Activated CD8-positive, alpha-beta T cell treated with anti-CD3 and anti-CD28 coated beads for 36 hours (primary cell): ENCODE measurements around the gene MYL3. TPM values are rescaled to one million over a fixed set of nuclear protein-coding genes. Genes with fewer than 3 reads are reported as not detected.

Experiments
- ATAC-seq: fragments of 200-7000 bp; cut with Tn5 transposase; one replicate; pipeline ENCODE4 v1.10.0; 2021; ENCODE audit warnings: mild to moderate bottlenecking, moderate library complexity
- CTCF ChIA-PET: fragments of 350-600 bp; sonication (Branson Sonifier 250); formaldehyde crosslinking; loops from one replicate; lab custom pipeline; 2021; ENCODE audit warnings: antibody characterized with exemption; lab: Charles Lee
- POLR2A ChIA-PET: fragments of 350-600 bp; sonication (Branson Sonifier 250); formaldehyde crosslinking; loops from one replicate; lab custom pipeline; 2021; ENCODE audit warnings: antibody characterized with exemption; lab: Charles Lee
- DNase-seq: peaks from one replicate; pipeline ENCODE4 v3.0.0-alpha.2; 2020
- H3K27ac Mint-ChIP-seq: one replicate; pipeline ENCODE4 v1.8.0; 2021; ENCODE audit warnings: mild to moderate bottlenecking, mixed read lengths
- H3K27me3 Mint-ChIP-seq: one replicate; pipeline ENCODE4 v1.8.0; 2021; ENCODE audit warnings: mixed read lengths
- H3K36me3 Mint-ChIP-seq: one replicate; pipeline ENCODE4 v1.8.0; 2021; ENCODE audit warnings: low read depth, mixed read lengths
- H3K4me1 Mint-ChIP-seq: one replicate; pipeline ENCODE4 v1.8.0; 2021; ENCODE audit warnings: low read depth, mixed read lengths
- H3K4me3 Mint-ChIP-seq: one replicate; pipeline ENCODE4 v1.8.0; 2021; ENCODE audit warnings: mild to moderate bottlenecking, moderate library complexity, mixed read lengths
- H3K9me3 Mint-ChIP-seq: one replicate; pipeline ENCODE4 v1.8.0; 2021; ENCODE audit warnings: mixed read lengths
- CTCF ChIP-seq: fragments of 200-600 bp; IDR thresholded peaks from one replicate; pipeline ENCODE4 v1.8.0; 2022; ENCODE audit warnings: antibody characterized with exemption, mild to moderate bottlenecking
- intact Hi-C: fragments of 100-400 bp; cut with micrococcal nuclease; formaldehyde crosslinking; loops from one replicate; pipeline ENCODE4 v1.10.0; 2022
- total RNA-seq, 2 experiments: library from RNA; stranded (reverse); gene quantifications; one replicate each; pipeline ENCODE4 v1.2.3, GENCODE V29; 2021

The MYL3 gene
- total RNA-seq, 2 experiments from 2014 or later = not detected

DNA sequence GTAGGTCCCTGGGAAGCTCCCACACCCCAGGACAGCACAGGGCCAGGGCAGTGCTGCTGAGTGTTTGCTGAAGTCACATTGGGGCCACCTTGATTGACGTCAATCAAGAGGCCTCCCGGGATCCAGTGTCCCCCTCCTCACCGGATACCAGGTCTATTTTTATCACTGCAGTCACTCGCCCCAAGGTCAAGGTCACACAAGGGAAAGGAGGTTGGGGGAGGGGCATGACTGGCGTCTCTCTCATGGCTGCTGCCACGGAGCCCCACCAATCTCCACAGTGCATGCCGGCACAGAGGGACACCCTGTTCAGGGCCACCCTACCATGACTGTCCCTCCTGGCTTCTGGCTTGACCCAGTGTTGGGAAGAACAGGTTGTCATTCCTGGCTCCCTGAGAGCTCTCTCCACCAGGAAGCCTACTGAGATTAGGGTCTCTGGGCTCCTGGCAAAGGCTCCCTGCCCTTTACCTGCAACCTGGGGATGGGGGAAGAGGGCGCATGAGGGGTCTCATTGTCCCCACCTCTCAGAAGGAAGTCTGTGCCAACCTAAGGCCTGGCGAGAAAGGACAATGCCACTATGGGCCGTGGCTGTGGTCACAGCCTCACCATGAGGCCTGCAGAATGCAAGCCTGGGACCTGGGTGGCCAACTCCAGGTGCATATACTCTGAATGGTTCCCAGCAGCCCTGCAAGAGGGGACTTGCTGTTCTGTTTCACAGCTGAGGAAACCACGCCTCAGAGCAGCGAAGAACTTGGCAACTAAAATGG lies 1.5 kb downstream of the MYL3 start:
- CTCF ChIA-PET = interaction anchor here (1.5 to 1.8 kb wide), 2 partner anchors 9 to 48 kb away, joined by 3 to 4 read pairs; no protein-coding TSS in a partner anchor
- POLR2A ChIA-PET = interaction anchor here (0.7 kb wide), 1 partner anchor 86 kb away, joined by 3 read pairs; no protein-coding TSS in a partner anchor
- H3K27ac Mint-ChIP-seq = no peak overlapping the region
- no peaks in the 10 kb centered on the region for H3K36me3 Mint-ChIP-seq
- no peaks in the 10 kb centered on the region for H3K4me1 Mint-ChIP-seq
- H3K27me3 Mint-ChIP-seq = no peaks in the 10 kb centered on the region
- DNase-seq (peak; percentile 1), ATAC-seq (no peak)
- H3K4me3 Mint-ChIP-seq = no peak overlapping the region
- TF ChIP-seq CTCF = no peak
- intact Hi-C loops = no loop called here
- no peaks in the 10 kb centered on the region for H3K9me3 Mint-ChIP-seq

GRCh38 chr3:46860810-46861604 lies 2.2 kb downstream of the MYL3 start:
- ATAC-seq (no peak), DNase-seq (peak; percentile 0)
- H3K27me3 Mint-ChIP-seq = no peaks in the 10 kb centered on the region
- H3K9me3 Mint-ChIP-seq = no peaks in the 10 kb centered on the region
- no peak for TF ChIP-seq CTCF
- intact Hi-C loops = no loop called here
- CTCF ChIA-PET = interaction anchor here (1.5 to 1.8 kb wide), 2 partner anchors 10 to 49 kb away, joined by 3 to 4 read pairs; no protein-coding TSS in a partner anchor
- no peak overlapping the region for H3K4me3 Mint-ChIP-seq
- no peak overlapping the region for H3K27ac Mint-ChIP-seq
- POLR2A ChIA-PET = no interaction called here
- no peaks in the 10 kb centered on the region for H3K36me3 Mint-ChIP-seq
- H3K4me1 Mint-ChIP-seq = no peaks in the 10 kb centered on the region

DNA sequence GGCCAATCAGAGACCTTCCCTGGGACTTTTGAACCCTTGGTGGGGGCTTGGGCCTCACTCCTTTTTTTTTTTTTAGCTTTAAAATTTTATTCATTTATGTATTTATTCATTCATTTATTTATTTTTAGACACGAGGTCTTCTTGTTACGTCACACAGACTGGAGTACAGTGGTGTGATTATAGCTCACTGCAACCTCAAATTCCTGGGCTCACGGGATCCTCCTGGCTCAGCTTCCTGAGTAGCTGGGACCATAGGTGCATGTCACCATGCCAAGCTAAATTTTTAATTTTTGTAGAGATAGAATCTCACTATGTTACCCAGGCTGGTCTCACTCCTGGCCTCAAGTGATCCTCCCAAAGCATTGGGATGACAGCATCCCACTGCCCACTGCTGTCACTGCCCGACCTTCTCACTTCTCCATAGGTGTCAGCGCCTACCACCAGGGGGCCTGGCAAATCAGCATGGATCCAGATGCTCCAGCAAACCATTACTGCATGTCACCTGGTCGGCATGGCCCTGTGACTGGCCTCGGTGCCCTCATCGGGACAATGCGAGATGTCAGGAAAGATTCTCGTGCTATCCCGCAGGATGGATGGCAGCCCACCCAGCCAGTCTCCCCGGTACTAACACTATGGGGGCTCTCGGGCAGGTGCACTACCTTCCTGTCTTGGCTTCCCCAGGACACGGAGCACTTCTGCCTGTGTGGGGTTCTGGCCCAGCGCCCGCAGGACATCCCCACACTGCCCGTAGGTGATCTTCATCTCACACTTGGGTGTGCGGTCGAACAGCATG lies 3.0 kb downstream of the MYL3 start:
- POLR2A ChIA-PET = interaction anchor here (0.6 to 1.0 kb wide), 2 partner anchors 164 to 385 kb away, joined by 3 read pairs; no protein-coding TSS in a partner anchor
- TF ChIP-seq CTCF = peak; percentile 45

DNA sequence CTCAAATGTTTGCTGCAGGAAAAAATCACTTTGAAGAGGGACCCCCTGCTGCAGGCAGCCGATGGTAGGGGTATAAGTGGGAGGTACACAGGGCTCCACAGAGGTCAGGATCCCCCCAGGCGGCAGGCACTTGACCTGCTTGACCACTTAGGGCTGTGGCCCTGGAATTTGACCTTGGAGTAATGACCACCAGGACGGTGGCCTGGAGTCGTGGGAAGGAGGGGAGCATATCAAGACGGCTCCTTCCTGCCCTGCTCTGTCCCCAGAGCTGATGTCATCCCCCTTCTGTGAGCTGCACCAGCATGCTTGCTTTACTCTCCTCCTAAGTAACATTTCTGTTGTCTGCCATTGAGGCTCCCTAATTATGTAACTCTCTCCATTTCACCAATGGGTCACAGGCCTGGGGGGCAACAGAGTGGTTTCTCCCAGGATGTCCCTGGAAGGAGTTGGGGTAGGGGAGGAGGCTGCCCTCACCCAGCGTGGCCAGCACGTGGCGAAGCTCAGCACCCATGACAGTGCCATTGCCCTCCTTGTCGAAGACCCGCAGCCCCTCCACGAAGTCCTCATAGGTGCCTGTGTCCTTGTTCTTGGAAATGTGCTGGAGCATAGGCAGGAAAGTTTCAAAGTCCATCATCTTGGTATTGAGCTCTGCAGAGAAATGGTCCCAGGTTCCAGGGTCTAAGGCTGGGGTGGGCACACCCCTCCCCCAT lies 4.1 kb downstream of the MYL3 start:
- ChIA-PET POLR2A (interaction anchor here (0.6 to 1.0 kb wide), 2 partner anchors 163 to 386 kb away, joined by 3 read pairs; no protein-coding TSS in a partner anchor), CTCF (interaction anchor here (0.8 to 2.0 kb wide), 7 partner anchors 9 to 140 kb away, joined by 3 to 13 read pairs (median 4); no protein-coding TSS in a partner anchor)
- Mint-ChIP-seq H3K4me1 (no peaks in the 10 kb centered on the region), H3K27me3 (no peaks in the 10 kb centered on the region), H3K27ac (no peak overlapping the region), H3K9me3 (no peaks in the 10 kb centered on the region), H3K36me3 (no peaks in the 10 kb centered on the region), H3K4me3 (no peak overlapping the region)
- DNase-seq = peak; percentile 0
- TF ChIP-seq CTCF = no peak
- intact Hi-C loops = no loop called here
- ATAC-seq = no peak

More for the DNA sequence above, 3.0 kb downstream of the MYL3 start:
- H3K27ac Mint-ChIP-seq = no peak overlapping the region
- DNase-seq (peak; percentile 56), ATAC-seq (no peak)
- H3K9me3 Mint-ChIP-seq = no peaks in the 10 kb centered on the region
- intact Hi-C loops = no loop called here
- H3K36me3 Mint-ChIP-seq = no peaks in the 10 kb centered on the region
- no peaks in the 10 kb centered on the region for H3K4me1 Mint-ChIP-seq
- CTCF ChIA-PET = interaction anchor here (0.6 to 2.0 kb wide), 9 partner anchors 8 to 138 kb away, joined by 3 to 13 read pairs (median 4); no protein-coding TSS in a partner anchor
- H3K27me3 Mint-ChIP-seq = no peaks in the 10 kb centered on the region
- no peak overlapping the region for H3K4me3 Mint-ChIP-seq
